H9 (cell line): ENCODE results near the gene DDX4. TPM values are rescaled to one million over a fixed set of nuclear protein-coding genes. Genes with fewer than 3 reads are reported as not detected.

ENCODE experiments used
- DNase-seq: peaks from one replicate; pipeline ENCODE4 v3.0.0-alpha.2; 2017
- H2AFZ ChIP-seq: one replicate; pipeline ENCODE4 v1.6.1; 2013; ENCODE audit warnings: mild to moderate bottlenecking, low read length, control low read depth, moderate library complexity
- H2AK5ac ChIP-seq: 2 replicates; pipeline ENCODE4 v1.6.1; 2013; ENCODE audit warnings: low read length, control low read depth, mixed read lengths; ENCODE audit not compliant: insufficient read length
- H2BK120ac ChIP-seq: one replicate; pipeline ENCODE4 v1.6.1; 2013; ENCODE audit warnings: low read depth, mild to moderate bottlenecking, low read length, control low read depth, inconsistent platforms; ENCODE audit not compliant: poor library complexity, severe bottlenecking
- H2BK12ac ChIP-seq: 2 replicates; pipeline ENCODE4 v1.6.1; 2013; ENCODE audit warnings: low read length, control low read depth, mixed read lengths, low read depth; ENCODE audit not compliant: insufficient read length
- H2BK15ac ChIP-seq: 2 replicates; pipeline ENCODE4 v1.6.1; 2013; ENCODE audit warnings: low read depth, low read length, control low read depth
- H2BK20ac ChIP-seq: one replicate; pipeline ENCODE4 v1.6.1; 2013; ENCODE audit warnings: low read depth, mild to moderate bottlenecking, low read length, control low read depth, inconsistent platforms; ENCODE audit not compliant: poor library complexity, severe bottlenecking
- H2BK5ac ChIP-seq: 2 replicates; pipeline ENCODE4 v1.6.1; 2013; ENCODE audit warnings: low read length, control low read depth, mixed read lengths; ENCODE audit not compliant: insufficient read length
- H3K14ac ChIP-seq: 2 replicates; pipeline ENCODE4 v1.6.1; 2013; ENCODE audit warnings: low read length, control low read depth; ENCODE audit not compliant: insufficient read depth
- H3K18ac ChIP-seq: 2 replicates; pipeline ENCODE4 v1.6.1; 2013; ENCODE audit warnings: low read depth, mild to moderate bottlenecking, mixed read lengths, low read length, control low read depth; ENCODE audit not compliant: insufficient read length
- H3K23ac ChIP-seq: 2 replicates; pipeline ENCODE4 v1.6.1; 2013; ENCODE audit warnings: low read length, control low read depth, mixed read lengths, low read depth; ENCODE audit not compliant: insufficient read length
- H3K23me2 ChIP-seq: 2 replicates; pipeline ENCODE4 v1.6.1; 2013; ENCODE audit warnings: low read depth, mild to moderate bottlenecking, mixed read lengths, low read length, control low read depth; ENCODE audit not compliant: insufficient read length, poor library complexity, severe bottlenecking
- H3K27ac ChIP-seq: 2 replicates; pipeline ENCODE4 v1.5.1; 2013; ENCODE audit warnings: low read length, control low read depth, mixed read lengths, low read depth; ENCODE audit not compliant: insufficient read length
- H3K27me3 ChIP-seq: 2 replicates; pipeline ENCODE4 v1.6.1; 2013; ENCODE audit warnings: low read length, control low read depth, inconsistent platforms; ENCODE audit not compliant: insufficient read depth
- H3K4ac ChIP-seq: 2 replicates; pipeline ENCODE4 v1.6.1; 2013; ENCODE audit warnings: low read depth, mild to moderate bottlenecking, control low read depth, inconsistent platforms, low read length, moderate library complexity
- H3K4me1 ChIP-seq: 2 replicates; pipeline ENCODE4 v1.6.1; 2013; ENCODE audit warnings: low read length, control low read depth, inconsistent platforms; ENCODE audit not compliant: insufficient read depth
- H3K4me2 ChIP-seq: 2 replicates; pipeline ENCODE4 v1.6.1; 2013; ENCODE audit warnings: low read length, control low read depth, mixed read lengths; ENCODE audit not compliant: insufficient read length, insufficient read depth
- H3K56ac ChIP-seq: 2 replicates; pipeline ENCODE4 v1.6.1; 2013; ENCODE audit warnings: low read depth, mild to moderate bottlenecking, mixed read lengths, low read length, control low read depth; ENCODE audit not compliant: insufficient read length
- H3K79me1 ChIP-seq: 2 replicates; pipeline ENCODE4 v1.6.1; 2013; ENCODE audit warnings: low read depth, mild to moderate bottlenecking, moderate library complexity, low read length, control low read depth, inconsistent platforms; ENCODE audit not compliant: insufficient read depth, poor library complexity, severe bottlenecking
- H3K79me2 ChIP-seq: 2 replicates; pipeline ENCODE4 v1.6.1; 2013; ENCODE audit warnings: low read length, control low read depth, inconsistent platforms; ENCODE audit not compliant: insufficient read depth
- H3K9ac ChIP-seq: 2 replicates; pipeline ENCODE4 v1.6.1; 2013; ENCODE audit warnings: low read length, control low read depth, mixed read lengths; ENCODE audit not compliant: insufficient read length; ENCODE audit errors: extremely low read depth
- H3K9me3 ChIP-seq: one replicate; pipeline ENCODE4 v1.6.1; 2013; ENCODE audit warnings: low read depth, low read length, inconsistent platforms; ENCODE audit not compliant: control insufficient read depth
- H3T11ph ChIP-seq: one replicate; pipeline ENCODE4 v1.6.1; 2013; ENCODE audit warnings: mild to moderate bottlenecking, low read length, control low read depth, inconsistent platforms
- H4K20me1 ChIP-seq: one replicate; pipeline ENCODE4 v1.6.1; 2013; ENCODE audit not compliant: control insufficient read depth, insufficient read length, insufficient read depth
- H4K5ac ChIP-seq: 2 replicates; pipeline ENCODE4 v1.6.1; 2013; ENCODE audit warnings: low read depth, mild to moderate bottlenecking, mixed read lengths, low read length, control low read depth; ENCODE audit not compliant: insufficient read length
- H4K8ac ChIP-seq: replicated peaks from 2 replicates; pipeline ENCODE4 v1.6.1; 2013; ENCODE audit warnings: low read length, control low read depth, mixed read lengths, low read depth; ENCODE audit not compliant: insufficient read length
- H4K91ac ChIP-seq: 2 replicates; pipeline ENCODE4 v1.6.1; 2013; ENCODE audit warnings: low read depth, mild to moderate bottlenecking, moderate library complexity, mixed read lengths, low read length, control low read depth; ENCODE audit not compliant: insufficient read length
- H3K27ac Mint-ChIP-seq, 3 experiments: 2 replicates in 2 of 3; 3 replicates in 1 of 3; pipeline ENCODE4 v1.8.0; 2020 to 2021; ENCODE audit warnings: mixed read lengths in 3 of 3, mild to moderate bottlenecking in 1 of 3, moderate library complexity in 1 of 3
- H3K27me3 Mint-ChIP-seq: 2 replicates; pipeline ENCODE4 v1.8.0; 2021; ENCODE audit warnings: low read depth, mild to moderate bottlenecking, moderate library complexity, mixed read lengths
- H3K36me3 Mint-ChIP-seq, 3 experiments: 2 replicates in 2 of 3; 3 replicates in 1 of 3; pipeline ENCODE4 v1.8.0; 2020 to 2021; ENCODE audit warnings: low read depth in 3 of 3, mixed read lengths in 3 of 3; ENCODE audit not compliant: insufficient read depth in 1 of 3
- H3K4me1 Mint-ChIP-seq, 2 experiments: 2 replicates each; pipeline ENCODE4 v1.8.0; 2020; ENCODE audit warnings: mixed read lengths in 2 of 2
- H3K4me3 Mint-ChIP-seq, 2 experiments: 2 replicates in 1 of 2; 3 replicates in 1 of 2; pipeline ENCODE4 v1.8.0; 2020 to 2021; ENCODE audit warnings: mild to moderate bottlenecking in 2 of 2, mixed read lengths in 2 of 2, moderate library complexity in 1 of 2
- H3K9me3 Mint-ChIP-seq, 2 experiments: 2 replicates in 1 of 2; 3 replicates in 1 of 2; pipeline ENCODE4 v1.8.0; 2020; ENCODE audit warnings: mild to moderate bottlenecking in 2 of 2, mixed read lengths in 2 of 2, moderate library complexity in 1 of 2
- CTCF ChIP-seq: fragments of 200-600 bp; sonication (generic); conservative IDR thresholded peaks from 3 replicates; pipeline ENCODE4 v1.8.0; 2021; ENCODE audit warnings: antibody characterized with exemption, mild to moderate bottlenecking
- WGBS: extraction: QIAGEN DNeasy Blood & Tissue Kit; methylation state at CpG from one replicate; pipeline ENCODE4 v1.1.7; 2013; ENCODE audit warnings: missing lambda C conversion rate, low lambda C conversion rate, mixed read lengths; ENCODE audit not compliant: insufficient read length; ENCODE audit errors: extremely low coverage; 5-methylcytosine and 5-hydroxymethylcytosine counted together
- total RNA-seq: library from RNA; stranded (reverse); gene quantifications from 2 replicates; pipeline ENCODE4 v1.2.1, GENCODE V29; 2021

DDX4 gene
- total RNA-seq, 1 experiment from 2014 or later = not detected

- Mint-ChIP-seq H3K27ac (no peak overlapping the region), H3K4me1 (peaks cover 22 to 25% of the 10 kb centered on the region in 2 experiments), H3K9me3 (peaks cover 7 to 11% of the 10 kb centered on the region in 2 experiments), H3K4me3 (no peak overlapping the region), H3K27me3 (no peaks in the 10 kb centered on the region), H3K36me3 (peaks cover 14 to 22% (median 15%) of the 10 kb centered on the region in 3 experiments)
- Histone ChIP-seq H3K4ac (no peak overlapping the region), H3K4me2 (no peak overlapping the region), H4K20me1 (no peaks in the 10 kb centered on the region), H2BK15ac (no peak overlapping the region), H2BK12ac (no peak overlapping the region), H4K91ac (no peak overlapping the region), H2BK5ac (no peak overlapping the region), H3K23ac (no peak overlapping the region), H4K5ac (no peak overlapping the region), H3K23me2 (no peaks in the 10 kb centered on the region), H3K27me3 (no peaks in the 10 kb centered on the region), H3K56ac (no peak overlapping the region), H3K4me1 (peaks cover 5% of the 10 kb centered on the region; the same call in 1 of the 2 replicates), H2AFZ (no peak overlapping the region), H3K9ac (no peak overlapping the region), H4K8ac (no peak overlapping the region), H3K14ac (no peak overlapping the region), H2BK20ac (no peak overlapping the region), H2AK5ac (no peak overlapping the region), H3K9me3 (no peaks in the 10 kb centered on the region), H3K27ac (no peak overlapping the region), H3K18ac (no peak overlapping the region), H3T11ph (no peak overlapping the region), H3K79me2 (no peaks in the 10 kb centered on the region), H2BK120ac (no peak overlapping the region), H3K79me1 (no peaks in the 10 kb centered on the region)
- TF ChIP-seq CTCF = no peak
- no CpG with 5 or more reads among the region's 2 CpGs for WGBS
- DNase-seq = no peak
Measured at GRCh38 chr5:55692106-55692417, 45.8 kb upstream of the DDX4 start.
